HG02970 (cell line): Measurements from ENCODE around the gene BPIFB1.

ENCODE experiments used
- ATAC-seq: cut with Tn5 transposase; IDR thresholded peaks from one replicate; pipeline ENCODE4 v1.9.1; 2021; ENCODE audit warnings: mild to moderate bottlenecking, moderate library complexity, moderate number of reproducible peaks; ENCODE audit not compliant: unreplicated experiment, low FRiP score

BPIFB1 gene

DNA sequence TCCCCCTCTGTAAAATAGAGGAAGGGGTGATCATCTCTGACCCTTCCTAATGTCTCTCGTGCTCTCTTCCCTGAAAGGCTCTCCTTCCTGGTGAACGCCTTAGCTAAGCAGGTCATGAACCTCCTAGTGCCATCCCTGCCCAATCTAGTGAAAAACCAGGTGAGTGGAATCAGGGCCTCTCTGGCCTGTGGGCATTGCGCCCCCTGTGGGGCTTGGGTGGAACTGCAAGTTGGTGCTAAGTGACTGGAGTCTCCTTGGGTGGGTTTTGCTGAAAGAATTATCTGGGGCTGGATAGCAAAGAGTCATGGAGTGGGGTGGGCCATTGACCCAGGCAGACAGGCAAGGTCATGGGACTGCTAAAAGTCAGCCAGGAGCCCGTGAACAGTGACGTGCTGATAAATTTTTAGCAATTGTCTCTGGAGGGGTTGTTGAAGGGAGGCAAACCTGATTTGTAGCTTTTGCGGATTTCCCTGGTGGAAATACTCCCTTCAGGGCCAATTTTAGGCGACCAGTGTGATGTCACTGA, 8.9 kb downstream of the BPIFB1 start:
- ATAC-seq, result no peak

DNA sequence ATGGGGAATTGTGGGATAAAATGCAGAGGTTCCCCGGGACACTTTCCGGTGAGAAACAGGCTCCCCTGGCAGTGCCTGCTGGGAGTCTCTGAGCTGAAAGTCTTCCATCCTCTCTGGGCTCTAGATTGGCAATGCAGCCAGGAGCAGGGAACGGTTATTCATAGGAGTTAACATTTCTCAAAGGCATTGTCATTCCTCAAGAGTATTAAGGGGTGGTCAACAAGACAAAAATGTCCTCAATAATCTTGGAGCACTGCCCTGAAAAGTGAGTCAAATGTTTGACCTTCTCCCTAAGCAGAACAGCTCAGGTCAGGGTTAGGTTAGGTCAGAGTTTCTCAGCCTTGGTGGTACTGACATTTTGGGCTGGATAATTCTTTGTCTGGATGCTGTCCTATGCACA, 13.2 kb downstream of the BPIFB1 start:
- ATAC-seq, result no peak

DNA sequence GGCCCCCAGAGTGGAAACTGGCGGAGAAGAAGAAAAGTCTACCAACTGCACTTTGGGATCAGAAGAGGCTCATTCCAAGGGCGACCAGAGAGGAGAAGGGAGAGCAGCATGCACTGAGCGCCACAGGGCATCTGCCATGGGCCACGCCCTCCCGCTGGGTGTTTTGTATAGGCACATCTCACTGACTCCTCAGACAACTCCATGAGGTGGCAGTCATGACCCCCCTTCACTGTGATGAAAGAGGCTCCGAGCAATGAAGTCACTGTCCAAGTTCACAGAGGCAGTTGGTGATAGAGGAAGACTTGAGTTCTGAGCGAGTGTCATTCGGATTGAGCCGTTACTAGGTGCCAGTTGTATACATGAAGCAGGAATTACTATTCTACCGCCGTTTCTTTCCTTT, 15.4 kb downstream of the BPIFB1 start:
- no peak for ATAC-seq

DNA sequence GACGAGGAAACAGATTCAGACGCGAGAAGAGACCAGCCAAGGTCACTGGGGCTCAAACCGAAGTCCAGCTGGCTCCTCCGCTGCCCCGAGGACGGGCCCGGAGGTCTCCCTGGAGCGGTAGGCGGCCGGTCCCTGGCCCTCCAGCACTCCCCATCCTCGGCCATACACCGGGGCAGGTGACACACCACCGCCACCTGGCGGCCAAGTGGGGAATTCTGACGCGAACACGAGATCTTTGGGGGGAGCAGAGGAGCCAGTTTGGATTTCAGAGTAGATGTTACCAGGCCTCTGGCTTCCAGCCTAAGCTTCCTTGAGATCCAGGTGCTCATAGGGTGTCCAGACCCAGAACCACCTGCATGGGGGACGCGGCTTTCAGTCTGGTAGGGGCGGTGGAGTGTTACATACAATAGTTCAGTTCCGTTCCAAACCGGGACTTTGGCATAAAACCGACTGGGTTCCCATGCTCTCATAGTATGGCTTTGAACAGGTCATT, 16.1 kb downstream of the BPIFB1 start:
- no peak for ATAC-seq

DNA sequence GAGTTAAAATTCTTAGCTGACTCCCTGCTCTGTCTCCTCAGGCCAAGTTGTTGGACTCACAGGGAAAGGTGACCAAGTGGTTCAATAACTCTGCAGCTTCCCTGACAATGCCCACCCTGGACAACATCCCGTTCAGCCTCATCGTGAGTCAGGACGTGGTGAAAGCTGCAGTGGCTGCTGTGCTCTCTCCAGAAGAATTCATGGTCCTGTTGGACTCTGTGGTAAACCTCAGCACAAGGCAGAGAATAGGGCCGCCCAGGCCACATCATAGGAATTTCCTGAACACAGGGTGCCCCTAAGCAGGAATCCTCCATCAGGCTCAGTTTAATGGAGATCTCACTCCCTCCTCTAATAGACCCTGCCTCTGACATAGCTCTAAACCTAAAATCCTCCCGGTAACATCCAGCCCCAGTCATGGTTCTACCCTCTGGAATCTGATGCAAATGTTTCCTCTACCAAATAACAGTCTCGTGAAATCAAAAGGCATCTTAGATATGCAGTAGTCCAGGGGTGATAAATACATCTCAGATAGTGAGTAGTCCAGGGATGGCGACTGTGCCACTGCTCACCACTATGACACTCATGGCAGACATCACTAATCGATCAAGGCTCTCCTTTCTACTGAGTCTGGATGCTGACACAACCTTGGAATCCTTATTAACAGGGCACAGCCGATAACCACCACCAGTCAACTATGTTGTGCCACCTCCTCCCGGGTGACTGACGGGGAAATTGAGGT, 18.3 kb downstream of the BPIFB1 start:
- ATAC-seq, result no peak

DNA sequence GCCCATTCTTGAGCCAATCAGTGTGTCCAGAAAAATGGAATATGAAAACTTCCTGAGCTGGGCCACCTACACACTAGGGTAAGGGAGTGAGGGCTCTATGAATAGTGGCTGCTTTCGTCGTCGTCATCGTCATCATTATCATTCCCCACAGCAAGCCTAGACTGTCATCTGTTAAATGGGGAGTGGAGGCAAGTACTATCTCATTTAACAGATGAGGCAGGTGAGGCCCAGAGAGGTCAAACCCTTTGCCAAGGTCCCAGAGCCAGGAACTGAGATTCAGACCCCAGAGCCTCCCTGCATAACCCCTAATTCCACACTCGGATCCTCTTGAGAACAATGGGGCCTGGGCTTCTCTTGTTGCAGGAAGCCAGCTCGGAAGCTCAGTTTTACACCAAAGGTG, 20.6 kb downstream of the BPIFB1 start:
- ATAC-seq, result no peak

DNA sequence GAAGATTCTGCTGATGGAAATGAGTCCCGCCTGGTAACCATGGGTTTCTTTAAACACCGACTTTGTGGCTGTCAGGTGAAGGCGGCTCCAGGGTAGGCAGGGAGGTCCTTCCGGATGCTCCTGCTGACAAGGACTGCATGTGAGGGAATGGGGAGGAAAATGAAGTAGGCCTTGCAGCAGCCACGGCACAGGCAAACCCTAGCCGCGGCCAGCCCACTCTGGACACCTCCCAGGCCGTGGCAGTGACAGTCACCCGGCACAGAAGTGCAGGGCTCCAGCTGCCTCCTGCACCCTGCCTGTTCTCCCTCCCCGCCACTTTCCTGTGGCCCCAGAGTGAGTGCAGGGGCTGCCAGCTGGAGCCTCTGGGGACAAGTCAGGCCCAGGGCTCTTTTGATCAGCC, 21.0 kb downstream of the BPIFB1 start:
- ATAC-seq, result no peak

DNA sequence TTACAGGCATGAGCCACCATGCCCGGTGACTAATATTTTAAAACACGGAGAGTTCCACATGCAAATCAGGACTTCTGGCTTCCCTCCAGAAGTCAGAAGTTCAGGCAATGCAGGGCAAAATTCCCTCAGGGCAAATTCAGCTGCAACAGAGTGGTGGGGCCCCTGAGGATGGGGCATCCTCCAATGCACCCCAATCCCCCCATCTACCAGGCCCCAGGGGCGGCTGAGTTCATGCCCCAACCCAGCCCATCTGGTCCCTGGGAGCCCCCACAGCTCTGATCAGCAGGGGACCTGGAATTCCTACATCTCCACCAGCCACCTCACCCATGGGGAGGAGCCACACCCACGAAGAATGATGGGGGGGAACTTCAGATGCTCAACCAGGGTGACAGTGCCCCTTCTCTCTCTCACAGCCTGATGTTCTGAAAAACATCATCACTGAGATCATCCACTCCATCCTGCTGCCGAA, 22.6 kb downstream of the BPIFB1 start:
- no peak for ATAC-seq

DNA sequence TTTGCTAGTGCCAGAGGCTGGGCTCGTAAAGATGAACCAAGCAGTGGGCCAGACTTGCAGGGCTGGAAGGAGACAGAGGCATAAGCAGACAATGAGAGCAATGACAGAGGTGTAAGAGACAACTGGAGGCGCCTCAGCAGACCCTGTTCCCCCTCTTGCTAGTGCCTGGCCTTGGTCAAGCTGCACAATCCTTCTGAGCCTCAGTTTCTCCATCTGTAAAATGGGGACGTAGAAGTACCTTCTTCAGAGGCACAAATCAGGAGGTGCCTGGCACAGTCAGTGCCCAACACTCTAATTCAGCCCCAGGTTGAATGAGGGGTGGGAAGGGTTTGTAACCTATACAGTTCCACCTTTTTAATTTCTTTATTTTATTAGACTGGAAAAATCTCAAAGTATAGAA, 23.2 kb downstream of the BPIFB1 start:
- ATAC-seq, result no peak

DNA sequence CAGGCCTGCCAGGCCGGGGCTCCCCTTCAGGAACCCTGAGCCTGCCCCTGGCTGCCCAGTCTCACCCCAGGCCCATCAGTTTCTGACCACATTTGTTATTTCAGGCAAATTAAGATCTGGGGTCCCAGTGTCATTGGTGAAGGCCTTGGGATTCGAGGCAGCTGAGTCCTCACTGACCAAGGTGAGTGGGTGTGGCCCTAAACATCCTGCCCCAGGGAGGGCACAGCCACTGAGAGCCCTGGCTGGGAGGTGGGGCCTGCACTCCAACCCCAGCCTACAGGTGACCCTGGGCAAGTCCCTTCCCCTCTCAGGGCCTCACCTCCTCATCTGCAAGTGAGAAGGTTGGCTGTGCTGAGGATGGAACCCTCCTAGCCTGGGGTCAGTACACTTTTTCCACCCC, 23.8 kb downstream of the BPIFB1 start:
- no peak for ATAC-seq

DNA sequence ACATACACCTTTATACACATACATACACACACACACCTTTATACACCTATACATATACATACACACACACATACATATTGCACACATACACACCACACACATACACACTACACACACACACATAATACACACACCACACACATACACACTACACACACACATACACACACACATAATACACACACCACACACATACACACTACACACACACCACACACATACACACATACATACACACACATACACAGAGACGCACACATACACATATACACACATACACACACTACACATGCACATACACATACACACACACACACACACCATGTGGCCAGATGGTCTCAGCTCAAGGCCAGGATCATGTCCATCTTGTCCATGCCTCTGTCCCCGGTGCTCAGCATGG, 25.7 kb downstream of the BPIFB1 start:
- no peak for ATAC-seq

DNA sequence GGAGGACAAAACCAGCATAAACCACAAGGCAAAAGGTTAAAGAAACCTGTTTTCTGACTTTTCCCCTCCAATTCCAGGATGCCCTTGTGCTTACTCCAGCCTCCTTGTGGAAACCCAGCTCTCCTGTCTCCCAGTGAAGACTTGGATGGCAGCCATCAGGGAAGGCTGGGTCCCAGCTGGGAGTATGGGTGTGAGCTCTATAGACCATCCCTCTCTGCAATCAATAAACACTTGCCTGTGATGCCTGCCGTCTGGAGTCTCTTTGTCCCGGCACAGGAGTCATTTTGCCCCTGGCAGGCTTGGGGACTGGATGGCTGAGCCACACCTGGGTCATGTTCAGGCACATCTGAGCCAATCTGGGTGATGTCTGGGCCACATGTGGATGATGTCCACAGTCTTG, 26.6 kb downstream of the BPIFB1 start:
- ATAC-seq, result no peak

DNA sequence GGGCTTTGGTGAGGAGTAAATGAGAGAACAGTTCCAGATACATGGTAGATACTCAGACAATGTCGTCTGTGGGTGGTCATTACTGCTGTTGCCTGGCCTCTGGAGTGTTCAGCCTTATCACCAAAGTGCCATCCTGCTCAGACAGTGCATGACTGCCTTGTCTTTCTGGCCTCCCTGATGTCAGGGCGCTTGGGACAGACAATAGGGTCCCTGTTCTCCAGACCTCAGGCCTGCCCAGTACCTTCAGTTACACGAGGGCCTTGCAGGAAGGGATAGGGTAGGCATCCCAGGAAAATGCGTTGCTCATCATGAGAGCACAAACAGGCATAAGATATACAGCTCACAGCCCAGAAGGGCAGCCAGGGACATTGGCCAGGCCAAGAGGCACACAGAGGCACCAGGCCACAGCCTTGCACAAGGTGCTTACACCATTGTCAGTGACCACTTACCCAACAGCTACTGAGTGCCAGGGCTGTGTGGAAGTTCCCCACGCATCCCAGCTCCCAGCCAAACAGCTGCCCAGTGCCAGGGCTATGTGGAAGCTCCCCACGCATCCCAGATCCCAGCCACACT, 27.4 kb downstream of the BPIFB1 start:
- ATAC-seq, result no peak

DNA sequence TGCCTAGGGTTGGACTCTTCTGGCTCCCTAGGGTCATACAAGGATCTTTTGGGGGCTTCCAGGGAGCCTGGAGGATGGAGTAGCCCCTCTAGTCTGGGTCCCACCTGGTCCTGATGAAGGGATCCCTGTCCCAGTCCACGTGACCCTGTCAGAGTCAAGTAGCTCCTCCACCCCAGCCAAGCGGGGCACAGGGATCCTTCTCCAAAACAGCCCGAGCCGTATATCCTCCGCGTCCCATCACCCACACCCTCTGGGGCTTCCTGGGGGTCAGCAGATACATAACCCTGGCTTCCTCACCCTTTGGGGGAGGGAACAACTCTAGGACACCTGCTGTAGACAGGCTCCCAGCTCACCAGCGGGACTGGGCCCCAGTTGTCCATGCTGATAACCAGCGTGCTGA, 28.0 kb downstream of the BPIFB1 start:
- ATAC-seq, result no peak

DNA sequence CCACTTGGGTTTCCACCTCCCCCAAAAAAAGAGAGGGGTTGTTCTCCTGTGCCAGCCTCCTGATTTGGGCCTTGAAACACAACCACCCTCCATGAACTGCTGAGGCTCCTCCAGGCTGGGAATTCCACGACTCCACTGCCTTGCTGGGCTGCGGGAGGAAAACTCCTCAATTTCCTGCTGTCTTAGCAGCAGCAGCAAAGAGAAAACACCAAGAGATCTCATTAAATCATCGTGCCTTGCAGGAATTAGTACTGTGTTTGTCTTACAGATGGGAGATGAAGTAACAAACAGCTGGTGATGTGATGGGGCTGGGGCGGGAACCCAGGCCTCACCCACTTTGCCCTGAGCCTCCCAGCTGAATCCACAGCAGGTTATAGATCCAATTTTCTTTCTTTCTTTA, 29.0 kb downstream of the BPIFB1 start:
- no peak for ATAC-seq

DNA sequence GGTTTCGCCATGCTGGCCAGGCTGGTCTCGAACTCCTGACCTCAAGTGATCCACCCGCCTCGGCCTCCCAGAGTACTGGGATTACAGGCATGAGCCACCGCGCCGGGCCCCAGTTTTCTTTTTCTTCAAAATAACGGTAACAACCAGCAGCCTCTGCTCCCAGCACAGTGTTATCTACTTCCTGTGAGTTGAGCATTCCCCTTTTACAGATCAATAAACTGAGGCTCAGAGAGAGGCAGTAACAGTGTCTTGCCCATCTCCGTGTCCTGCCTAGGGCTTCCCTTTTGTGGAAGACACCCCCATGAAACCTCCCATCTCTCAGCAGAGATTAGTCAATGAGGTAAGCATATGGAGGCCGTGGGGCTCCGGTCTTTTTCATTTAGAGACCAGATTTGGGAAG, 29.6 kb downstream of the BPIFB1 start:
- no peak for ATAC-seq

DNA sequence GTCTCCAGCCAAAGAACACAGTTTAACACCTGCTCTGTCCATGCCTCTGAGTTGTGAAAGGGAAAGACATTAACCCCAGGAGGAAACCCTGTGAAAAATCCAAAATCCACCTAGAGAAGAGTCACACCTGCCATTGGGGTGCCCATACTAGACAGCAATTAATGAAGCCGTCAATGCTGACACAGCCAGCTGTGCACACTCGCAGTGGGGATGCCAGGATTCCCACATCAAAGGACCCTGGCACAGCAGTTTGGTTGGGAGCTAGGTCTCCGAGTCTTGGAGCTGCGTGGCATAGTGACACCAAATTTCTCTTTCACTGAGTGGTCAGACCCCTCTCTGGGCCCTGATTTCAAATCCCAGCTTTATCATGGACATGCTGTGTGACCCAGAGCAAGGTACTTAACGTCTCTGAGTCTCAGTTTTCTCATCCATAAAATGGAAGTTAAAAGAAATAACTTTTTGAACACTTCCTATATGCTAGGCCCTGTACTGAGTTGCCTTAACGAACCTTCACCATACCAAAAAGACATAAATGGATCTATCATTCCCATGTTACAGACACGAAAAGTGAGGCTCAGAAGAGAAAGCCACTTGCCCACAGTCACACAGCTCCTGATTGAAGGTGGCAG, 30.8 kb downstream of the BPIFB1 start:
- ATAC-seq, result no peak

DNA sequence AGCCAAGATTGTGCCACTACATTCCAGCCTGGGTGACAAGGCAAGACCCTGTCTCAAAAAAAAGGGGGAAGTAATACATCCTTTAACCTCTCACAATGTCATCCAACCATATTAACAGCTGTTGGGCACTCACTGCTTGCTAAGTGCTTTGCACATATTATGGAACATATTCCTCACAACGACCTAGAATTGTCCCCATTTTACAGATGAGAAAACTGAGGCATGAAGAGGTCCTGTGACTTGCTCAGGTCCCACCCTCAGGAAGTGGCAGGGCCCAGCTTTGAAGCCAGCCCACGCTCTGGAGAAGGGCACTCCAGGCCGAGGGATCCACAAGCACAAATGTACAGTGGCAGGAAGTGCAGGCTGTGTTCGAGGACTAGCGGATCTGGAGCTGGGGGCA, 33.3 kb downstream of the BPIFB1 start:
- ATAC-seq, result no peak

DNA sequence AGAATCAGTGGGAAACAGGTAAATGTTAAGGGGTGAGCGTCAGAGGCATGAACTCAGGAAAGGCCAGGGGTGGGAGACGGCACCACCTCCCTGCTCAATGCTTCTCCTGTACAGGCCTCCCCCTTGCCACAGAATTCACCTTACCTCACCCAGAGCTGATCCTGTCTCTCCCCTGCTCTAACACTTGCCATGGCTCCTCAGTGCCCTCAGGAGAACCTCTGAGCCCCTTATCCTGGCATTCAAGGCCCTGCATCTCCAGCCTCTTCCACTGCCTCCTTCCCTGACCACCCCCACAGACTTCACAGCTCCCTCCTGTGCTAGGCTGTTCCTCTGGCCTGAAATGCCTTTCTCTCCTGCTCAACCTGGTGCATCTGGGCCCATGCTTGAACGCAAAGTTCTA, 33.9 kb downstream of the BPIFB1 start:
- ATAC-seq, result no peak

DNA sequence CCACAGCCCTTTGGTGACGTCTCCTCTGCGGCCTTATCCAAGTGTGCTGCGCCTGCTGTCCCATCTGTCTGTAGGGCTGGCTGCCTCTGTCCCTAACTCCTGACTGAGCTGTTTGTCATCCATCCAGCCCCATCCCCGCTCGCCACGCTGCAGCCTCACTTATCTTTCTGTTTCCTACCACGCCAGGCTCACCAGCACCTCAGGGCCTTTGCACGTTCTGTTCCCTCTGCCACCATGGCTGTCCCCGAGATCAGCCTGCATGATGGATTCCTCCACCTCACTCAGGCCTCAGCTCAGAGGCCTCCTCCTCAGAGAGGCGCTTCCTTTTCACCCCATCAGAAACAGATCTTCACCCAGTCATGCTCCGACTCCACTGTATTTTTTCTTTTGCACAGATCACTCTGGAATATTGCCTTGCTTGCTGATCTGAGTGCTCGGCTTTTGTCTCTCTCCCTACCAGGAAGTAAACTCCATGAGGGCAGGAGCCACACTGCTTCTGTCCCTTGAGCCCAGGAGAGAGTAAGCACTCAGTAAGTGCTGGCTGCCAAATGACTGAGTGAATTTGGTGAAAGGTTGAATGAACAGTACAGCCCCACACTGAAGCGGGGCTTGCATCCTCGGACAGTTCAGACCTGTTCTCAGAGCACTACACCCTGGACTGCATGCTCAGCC, 34.5 kb downstream of the BPIFB1 start:
- no peak for ATAC-seq

DNA sequence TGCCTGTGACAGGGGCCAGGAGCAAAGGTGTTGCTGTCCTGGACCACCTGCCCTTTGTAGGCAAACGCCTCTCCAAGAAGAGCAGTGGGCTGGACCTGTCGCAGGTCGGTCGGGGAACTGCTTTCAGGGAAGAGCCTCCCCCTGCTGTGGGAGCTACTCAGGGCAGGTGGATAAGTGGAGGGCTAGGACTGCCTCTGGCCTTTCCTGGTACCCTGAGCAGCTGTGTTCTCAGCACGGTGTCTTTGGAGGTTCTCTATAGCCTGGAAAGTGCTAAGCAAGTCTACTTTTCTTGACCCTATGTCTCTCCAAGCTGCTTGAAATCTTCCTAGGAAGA, 35.0 kb downstream of the BPIFB1 start:
- no peak for ATAC-seq
